Ishikawa (cell line): ENCODE measurements around the gene PPP1R1C.

ENCODE experiments used
- CEBPB ChIP-seq: IDR thresholded peaks from 2 replicates; pipeline ENCODE4 v1.6.1; 2012
- EGR1 ChIP-seq: IDR thresholded peaks from 2 replicates; pipeline ENCODE4 v1.6.1; 2012
- EP300 ChIP-seq: IDR thresholded peaks from 2 replicates; pipeline ENCODE4 v1.6.1; 2012; ENCODE audit warnings: borderline replicate concordance
- MAX ChIP-seq: IDR thresholded peaks from 2 replicates; pipeline ENCODE4 v1.6.1; 2012
- NFIC ChIP-seq: IDR thresholded peaks from 2 replicates; pipeline ENCODE4 v1.6.1; 2012
- RAD21 ChIP-seq: IDR thresholded peaks from 2 replicates; pipeline ENCODE4 v1.6.1; 2012; ENCODE audit warnings: low read depth
- REST ChIP-seq: IDR thresholded peaks from 2 replicates; pipeline ENCODE4 v1.6.1; 2012; ENCODE audit warnings: low read depth, mild to moderate bottlenecking
- TAF1 ChIP-seq: IDR thresholded peaks from 2 replicates; pipeline ENCODE4 v1.6.1; 2012; ENCODE audit warnings: low read depth, mild to moderate bottlenecking
- TCF12 ChIP-seq: IDR thresholded peaks from 2 replicates; pipeline ENCODE4 v1.6.1; 2012; ENCODE audit warnings: low read depth
- USF1 ChIP-seq: IDR thresholded peaks from 2 replicates; pipeline ENCODE4 v1.6.1; 2012
- ZBTB7A ChIP-seq: IDR thresholded peaks from 2 replicates; pipeline ENCODE4 v1.6.1; 2012; ENCODE audit warnings: low read depth

GRCh38 chr2:181970160-181970794 is 15.4 kb upstream of the PPP1R1C start:
- TF ChIP-seq EP300 (no peak), CEBPB (no peak), NFIC (no peak), TCF12 (no peak), REST (no peak), MAX (no peak), ZBTB7A (no peak), TAF1 (no peak), USF1 (no peak), EGR1 (no peak), RAD21 (peak; percentile 40)
